DND-41 (cell line): ENCODE data around the gene TMEM126B.

ENCODE experiments used
- CTCF ChIP-seq: IDR thresholded peaks from 2 replicates; pipeline ENCODE4 v1.5.1; 2012; ENCODE audit warnings: borderline replicate concordance, low read length, moderate library complexity, mild to moderate bottlenecking; ENCODE audit not compliant: poor library complexity, severe bottlenecking; ENCODE audit errors: extremely low read depth
- EZH2 ChIP-seq: IDR thresholded peaks from 3 replicates; pipeline ENCODE4 v1.6.1; 2012; ENCODE audit warnings: borderline replicate concordance, low read depth, mild to moderate bottlenecking, moderate library complexity, low read length, inconsistent platforms; ENCODE audit not compliant: severe bottlenecking

GRCh38 chr11:85643191-85643614 lies 14.8 kb downstream of the TMEM126B start:
- no peak for TF ChIP-seq CTCF
- TF ChIP-seq EZH2, result no peak
